Astrocyte (in vitro differentiated cells and primary cell): ENCODE results near the gene IMPDH1.

Experiments used
- CTCF ChIP-seq: IDR thresholded peaks from 2 replicates; pipeline ENCODE4 v1.5.1; 2011; ENCODE audit warnings: low read depth, mild to moderate bottlenecking, inconsistent platforms, low read length, moderate library complexity; ENCODE audit not compliant: insufficient read depth
- EZH2 ChIP-seq: IDR thresholded peaks from 2 replicates; pipeline ENCODE4 v1.6.1; 2012; ENCODE audit warnings: mild to moderate bottlenecking, low read length, inconsistent platforms; ENCODE audit not compliant: insufficient read depth

GRCh38 chr7:128410451-128410753 is 620 bp upstream of the IMPDH1 start:
- TF ChIP-seq CTCF = no peak
- no peak for TF ChIP-seq EZH2
